IMR-90 (cell line): ENCODE data around the gene COX19.

Experiments used
- CHD1 ChIP-seq: IDR thresholded peaks from 2 replicates; pipeline ENCODE4 v1.6.1; 2012; ENCODE audit warnings: low read depth, low read length, improper control_type of control experiment
- CTCF ChIP-seq: conservative IDR thresholded peaks from 2 replicates; pipeline ENCODE4 v1.5.1; 2012; ENCODE audit warnings: mild to moderate bottlenecking, low read depth, low read length, improper control_type of control experiment

GRCh38 chr7:926061-927030, 49.0 kb downstream of the COX19 start:
- TF ChIP-seq CTCF, result no peak
- no peak for TF ChIP-seq CHD1
